ENCODE data around the gene EPB41L4A. TPM values are rescaled to one million over a fixed set of nuclear protein-coding genes. Genes with fewer than 3 reads are reported as not detected.
"Not testable (repeated sequence)": the region's sequence is repeated elsewhere in the genome, so short reads cannot be mapped to it uniquely, and the experiment has no call there.

The EPB41L4A gene
- polyA plus RNA-seq, 3 donors from 2014 or later, result 2.4 to 11.7 (median 6.0) TPM

DNA sequence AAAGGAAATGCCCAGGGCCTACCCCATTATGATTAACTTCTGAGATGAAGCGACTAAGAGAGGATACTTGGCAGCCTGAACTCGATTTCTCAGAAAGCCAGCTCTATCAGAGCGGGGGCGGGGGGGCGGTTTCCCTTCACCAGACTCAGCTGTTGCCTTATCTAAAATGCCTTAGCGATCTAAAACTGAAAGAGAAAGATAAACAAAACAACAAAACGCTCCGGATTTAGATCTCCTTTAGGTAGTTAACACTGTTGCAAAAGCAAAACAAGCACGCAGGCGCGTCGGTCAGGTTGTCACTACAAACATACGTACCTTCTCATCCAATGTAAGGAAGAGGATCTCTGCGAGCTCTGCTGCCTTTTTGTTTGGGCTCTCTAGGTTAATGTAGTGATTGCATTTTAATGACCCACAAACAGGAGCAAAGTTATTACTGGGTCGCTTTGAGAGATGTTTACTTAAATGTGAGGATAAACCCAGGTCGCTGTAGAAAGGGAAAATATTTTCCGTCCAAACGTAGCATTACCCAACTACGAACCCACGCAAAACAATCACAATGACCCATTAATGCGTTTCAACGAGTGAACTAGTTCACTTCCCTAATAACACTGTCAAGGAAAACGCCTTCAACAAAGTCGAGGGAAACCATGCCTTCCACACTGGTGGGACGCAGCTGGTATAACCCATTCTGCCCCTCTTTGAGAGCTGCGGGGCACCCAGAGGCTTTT, 982 bp downstream of the EPB41L4A start:
- peak overlapping the region; percentile 61 to 93 (median 78) for H3K27ac Mint-ChIP-seq
- no peaks in the 10 kb centered on the region for H3K9me3 Mint-ChIP-seq
- H3K36me3 Mint-ChIP-seq, result no peaks in the 10 kb centered on the region
- peaks cover 17 to 24% of the 10 kb centered on the region in 2 donors for H3K4me1 Mint-ChIP-seq
- peak overlapping the region; percentile 80 to 90 (median 86) for H3K4me3 Mint-ChIP-seq
- H3K27me3 Mint-ChIP-seq (ENCODE audit: low read depth in 3 of 3), result peaks cover 10 to 12% (median 12%) of the 10 kb centered on the region in 3 donors
- peak; percentile 48 to 72 (median 59) for DNase-seq

DNA sequence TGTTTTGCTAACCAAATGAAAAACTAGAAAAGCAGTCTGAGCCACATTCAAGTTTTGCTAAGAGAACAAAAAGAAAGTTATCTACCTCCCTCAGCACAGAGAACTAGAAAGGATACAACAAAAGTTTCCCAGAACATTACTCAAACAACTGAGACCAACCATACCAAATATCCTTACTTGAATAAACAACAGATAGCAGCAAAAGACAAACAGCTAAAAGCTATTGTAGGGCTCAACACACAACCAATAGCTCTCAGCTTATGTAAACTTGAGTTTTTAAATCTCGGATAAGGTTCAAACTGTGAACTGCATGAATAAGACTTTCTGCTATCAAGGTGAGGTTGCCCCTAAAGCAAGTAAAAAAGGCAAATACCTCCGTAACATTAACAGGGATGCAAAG, 3.5 kb downstream of the EPB41L4A start:
- no peak for DNase-seq
- Mint-ChIP-seq H3K27ac (no peak overlapping the region), H3K4me1 (peaks cover 17% of the 10 kb centered on the region in 2 donors), H3K36me3 (peaks cover 0 to 6% (median 0%) of the 10 kb centered on the region in 3 donors), H3K9me3 (no peaks in the 10 kb centered on the region), H3K27me3 (ENCODE audit: low read depth in 3 of 3) (peaks cover 4 to 11% (median 10%) of the 10 kb centered on the region in 3 donors), H3K4me3 (no peak overlapping the region)

DNA sequence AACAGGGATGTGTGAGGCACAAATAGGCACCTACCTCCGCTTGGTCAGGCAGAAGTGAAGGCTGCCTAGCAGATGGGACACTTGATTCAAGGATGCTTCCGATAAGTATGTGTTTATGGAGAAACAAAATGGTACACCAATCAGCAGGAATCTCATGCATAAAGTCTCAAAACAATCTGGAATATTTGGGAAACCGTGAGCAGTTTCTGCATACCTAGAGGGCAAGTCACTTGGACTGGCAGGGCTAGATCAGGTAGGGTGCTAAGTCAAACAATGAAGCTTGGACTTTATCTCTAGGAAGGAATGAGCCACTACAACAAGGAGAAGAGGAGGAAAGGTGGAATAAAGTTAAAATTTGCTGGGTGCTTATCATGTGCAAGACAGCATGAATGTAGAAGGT, 5.5 kb downstream of the EPB41L4A start:
- peaks cover 4 to 7% (median 7%) of the 10 kb centered on the region in 3 donors for H3K27me3 Mint-ChIP-seq (ENCODE audit: low read depth in 3 of 3)
- peaks cover 0 to 6% (median 0%) of the 10 kb centered on the region in 3 donors for H3K36me3 Mint-ChIP-seq
- DNase-seq, result no peak
- no peak overlapping the region for H3K4me3 Mint-ChIP-seq
- peaks cover 14 to 22% of the 10 kb centered on the region in 2 donors for H3K4me1 Mint-ChIP-seq
- H3K9me3 Mint-ChIP-seq, result no peaks in the 10 kb centered on the region
- no peak overlapping the region for H3K27ac Mint-ChIP-seq

DNA sequence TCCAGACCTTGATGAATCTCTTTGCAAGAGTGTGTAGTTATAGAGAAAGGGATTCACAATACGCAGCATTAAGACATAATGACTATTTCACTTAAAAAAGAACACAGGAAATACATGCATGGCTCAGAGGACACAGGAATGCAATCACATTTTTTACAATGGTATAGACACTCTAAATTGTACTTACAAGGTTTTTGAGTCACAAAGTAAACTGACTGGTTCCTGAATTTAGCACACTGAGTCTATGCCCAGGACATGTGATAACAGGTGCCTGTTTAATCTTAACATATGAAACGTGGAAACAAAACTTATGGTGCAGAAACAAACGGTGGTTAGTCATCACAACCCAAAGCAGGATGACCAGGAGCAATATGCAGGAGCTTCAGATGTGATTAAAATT, 6.7 kb downstream of the EPB41L4A start:
- Mint-ChIP-seq H3K4me3 (no peak overlapping the region), H3K27me3 (ENCODE audit: low read depth in 3 of 3) (peaks cover 2 to 4% (median 2%) of the 10 kb centered on the region in 3 donors)

DNA sequence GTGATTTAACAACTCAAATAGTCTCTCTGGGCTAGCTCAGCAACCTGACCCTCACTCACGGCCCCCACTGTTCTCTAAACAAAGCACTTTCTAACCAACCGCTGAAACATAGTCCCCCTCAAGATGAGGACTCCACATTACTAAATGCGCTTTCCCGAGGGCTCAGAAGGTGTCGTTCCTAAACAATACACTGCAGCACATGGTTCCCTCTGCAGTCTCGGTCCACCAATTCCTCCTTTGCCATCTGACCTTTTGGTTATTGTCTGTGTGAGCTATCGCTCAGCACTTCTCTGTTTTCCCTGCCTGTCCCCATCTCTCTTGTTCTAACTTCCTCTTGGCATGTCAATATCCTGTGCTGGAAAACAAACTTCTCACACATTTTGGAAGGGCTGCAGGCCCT, 7.2 kb downstream of the EPB41L4A start:
- no peak for DNase-seq
- peaks cover 2 to 4% (median 2%) of the 10 kb centered on the region in 3 donors for H3K27me3 Mint-ChIP-seq (ENCODE audit: low read depth in 3 of 3)
- H3K9me3 Mint-ChIP-seq, result peaks cover 0 to 2% (median 0%) of the 10 kb centered on the region in 6 donors
- no peak overlapping the region for H3K4me3 Mint-ChIP-seq
- peaks cover 0 to 6% (median 0%) of the 10 kb centered on the region in 3 donors for H3K36me3 Mint-ChIP-seq
- H3K4me1 Mint-ChIP-seq, result peaks cover 3 to 16% of the 10 kb centered on the region in 2 donors
- H3K27ac Mint-ChIP-seq, result peak overlapping the region in 2 of 6 donors; percentile 25 to 33

More for the DNA sequence above, 6.7 kb downstream of the EPB41L4A start:
- DNase-seq, result no peak
- Mint-ChIP-seq H3K4me1 (peaks cover 1 to 15% of the 10 kb centered on the region in 2 donors), H3K36me3 (peaks cover 0 to 6% (median 0%) of the 10 kb centered on the region in 3 donors), H3K9me3 (peaks cover 0 to 2% (median 0%) of the 10 kb centered on the region in 6 donors), H3K27ac (no peak overlapping the region)

DNA sequence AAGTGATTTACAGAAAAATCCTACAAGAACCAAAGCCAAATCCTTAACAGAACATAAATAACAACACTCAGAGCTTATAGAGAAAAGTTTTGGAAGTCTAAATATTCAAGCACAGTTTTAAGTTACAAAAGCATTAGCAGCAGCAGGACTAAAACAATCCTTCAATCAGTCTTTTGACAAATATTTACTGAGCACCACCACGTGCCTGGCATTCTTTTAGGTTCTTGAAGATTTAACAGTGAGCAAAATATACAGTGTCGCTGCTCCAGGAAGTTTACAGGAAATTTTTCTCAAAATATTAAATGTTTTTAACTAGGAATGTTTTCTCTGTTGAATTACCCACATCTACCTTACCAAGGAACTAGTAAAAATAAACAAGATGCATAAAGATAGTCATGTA, 11.4 kb downstream of the EPB41L4A start:
- peaks cover 0 to 2% (median 2%) of the 10 kb centered on the region in 3 donors for H3K27me3 Mint-ChIP-seq (ENCODE audit: low read depth in 3 of 3)
- H3K36me3 Mint-ChIP-seq, result peaks cover 0 to 10% (median 0%) of the 10 kb centered on the region in 3 donors

DNA sequence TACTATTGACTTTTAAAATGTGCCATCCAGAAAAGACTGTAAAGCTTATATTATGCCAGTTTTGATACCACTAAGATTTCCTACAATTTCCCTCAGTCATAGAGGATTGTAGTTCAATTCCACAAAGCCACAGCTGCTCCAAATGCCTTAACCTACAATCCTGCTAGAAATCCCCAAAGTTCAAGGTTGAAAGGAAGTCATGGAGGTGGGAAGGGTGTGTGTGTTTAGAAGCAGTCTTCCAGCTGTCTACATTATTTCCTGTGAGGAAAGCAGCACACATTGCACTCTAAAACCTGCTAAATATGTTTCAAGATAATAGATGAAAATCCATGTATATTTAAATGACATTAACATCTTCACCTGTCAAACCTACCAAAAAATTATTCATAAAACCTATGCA, 11.8 kb downstream of the EPB41L4A start:
- peaks cover 0 to 2% (median 2%) of the 10 kb centered on the region in 3 donors for H3K27me3 Mint-ChIP-seq (ENCODE audit: low read depth in 3 of 3)
- H3K4me1 Mint-ChIP-seq, result peaks cover 11 to 25% of the 10 kb centered on the region in 2 donors
- H3K4me3 Mint-ChIP-seq, result no peak overlapping the region
- H3K36me3 Mint-ChIP-seq, result peaks cover 0 to 10% (median 3%) of the 10 kb centered on the region in 3 donors
- H3K27ac Mint-ChIP-seq, result peak overlapping the region in 2 of 6 donors; percentile 20 to 30
- no peak for DNase-seq
- peaks cover 0 to 2% (median 0%) of the 10 kb centered on the region in 6 donors for H3K9me3 Mint-ChIP-seq

More for the DNA sequence above, 11.4 kb downstream of the EPB41L4A start:
- Mint-ChIP-seq H3K4me3 (no peak overlapping the region), H3K27ac (peak overlapping the region in 1 of 6 donors; percentile 20), H3K4me1 (peaks cover 7 to 21% of the 10 kb centered on the region in 2 donors), H3K9me3 (peaks cover 0 to 2% (median 0%) of the 10 kb centered on the region in 6 donors)
- DNase-seq, result no peak

DNA sequence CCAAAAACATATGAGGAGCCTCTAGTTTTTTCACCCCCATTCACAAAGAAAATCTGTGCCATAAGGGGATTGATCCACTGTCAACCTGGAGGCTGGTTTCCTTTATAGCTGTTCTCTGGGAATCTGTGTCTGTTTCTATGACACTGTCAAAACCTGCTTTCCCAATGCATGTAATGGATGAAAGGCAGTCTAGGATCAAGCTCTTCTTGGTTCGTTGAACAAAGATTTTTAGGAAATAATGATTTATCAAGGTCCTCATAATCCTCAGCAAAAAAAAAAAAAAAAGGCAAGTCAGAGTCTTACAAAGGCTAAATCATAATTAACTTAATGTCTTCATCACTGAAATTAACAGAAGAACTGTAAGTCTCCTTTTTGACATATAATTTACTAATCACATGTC, 16.0 kb downstream of the EPB41L4A start:
- Mint-ChIP-seq H3K27ac (no peak overlapping the region), H3K36me3 (peaks cover 0 to 12% (median 3%) of the 10 kb centered on the region in 3 donors), H3K4me1 (peaks cover 18 to 24% of the 10 kb centered on the region in 2 donors), H3K4me3 (no peak overlapping the region), H3K27me3 (ENCODE audit: low read depth in 3 of 3) (peaks cover 0 to 4% (median 3%) of the 10 kb centered on the region in 3 donors), H3K9me3 (peaks cover 0 to 5% (median 0%) of the 10 kb centered on the region in 6 donors)
- no peak for DNase-seq

DNA sequence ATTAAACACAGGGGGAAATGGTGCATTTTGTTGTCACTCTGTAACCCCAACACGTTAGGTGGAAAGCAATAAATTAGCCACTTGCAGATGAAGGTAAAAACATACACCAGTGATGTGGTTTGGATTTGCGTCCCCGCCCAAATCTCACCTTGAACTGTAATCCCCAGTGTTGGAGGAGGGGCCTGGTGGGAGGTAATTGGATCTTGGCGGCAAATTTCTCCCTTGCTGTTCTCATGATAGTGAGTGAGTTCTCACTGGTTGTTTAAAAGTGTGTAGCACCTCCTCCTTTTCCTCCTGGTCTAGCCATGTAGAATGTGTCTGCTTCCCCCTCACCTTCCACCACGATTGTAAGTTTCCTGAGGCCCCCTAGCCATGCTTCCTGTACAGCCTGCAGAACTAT, 17.2 kb downstream of the EPB41L4A start:
- peak overlapping the region in 1 of 6 donors; percentile 7 for H3K27ac Mint-ChIP-seq
- H3K36me3 Mint-ChIP-seq, result peaks cover 0 to 16% (median 3%) of the 10 kb centered on the region in 3 donors
- peaks cover 0 to 4% (median 3%) of the 10 kb centered on the region in 3 donors for H3K27me3 Mint-ChIP-seq (ENCODE audit: low read depth in 3 of 3)
- peaks cover 15 to 16% of the 10 kb centered on the region in 2 donors for H3K4me1 Mint-ChIP-seq
- DNase-seq, result no peak
- H3K9me3 Mint-ChIP-seq, result peaks cover 0 to 3% (median 0%) of the 10 kb centered on the region in 6 donors
- no peak overlapping the region for H3K4me3 Mint-ChIP-seq

DNA sequence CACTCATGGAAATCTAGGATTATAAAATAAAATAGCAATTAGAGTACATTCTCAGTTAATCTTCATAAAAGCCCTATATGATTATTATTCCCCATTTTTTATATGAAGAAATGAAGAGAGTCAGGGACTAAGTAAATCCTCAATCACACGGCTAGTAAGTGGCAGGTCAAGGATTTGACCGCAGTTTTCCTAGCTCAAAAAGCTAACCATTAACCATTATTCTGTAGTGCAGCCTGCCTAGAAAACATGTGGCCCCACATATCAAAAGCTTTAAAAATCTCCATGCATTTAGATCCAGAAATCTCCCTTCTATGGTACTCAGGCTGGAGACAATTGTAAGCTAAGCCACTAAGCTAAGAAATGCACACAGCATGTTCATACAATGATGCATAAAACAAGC, 21.4 kb downstream of the EPB41L4A start:
- DNase-seq, result no peak
- H3K4me1 Mint-ChIP-seq, result peaks cover 11 to 13% of the 10 kb centered on the region in 2 donors
- H3K4me3 Mint-ChIP-seq, result no peak overlapping the region
- H3K27me3 Mint-ChIP-seq (ENCODE audit: low read depth in 3 of 3), result peaks cover 2 to 10% (median 3%) of the 10 kb centered on the region in 3 donors
- peaks cover 0 to 6% (median 0%) of the 10 kb centered on the region in 6 donors for H3K9me3 Mint-ChIP-seq
- H3K36me3 Mint-ChIP-seq, result peaks cover 0 to 16% (median 0%) of the 10 kb centered on the region in 3 donors
- H3K27ac Mint-ChIP-seq, result no peak overlapping the region

DNA sequence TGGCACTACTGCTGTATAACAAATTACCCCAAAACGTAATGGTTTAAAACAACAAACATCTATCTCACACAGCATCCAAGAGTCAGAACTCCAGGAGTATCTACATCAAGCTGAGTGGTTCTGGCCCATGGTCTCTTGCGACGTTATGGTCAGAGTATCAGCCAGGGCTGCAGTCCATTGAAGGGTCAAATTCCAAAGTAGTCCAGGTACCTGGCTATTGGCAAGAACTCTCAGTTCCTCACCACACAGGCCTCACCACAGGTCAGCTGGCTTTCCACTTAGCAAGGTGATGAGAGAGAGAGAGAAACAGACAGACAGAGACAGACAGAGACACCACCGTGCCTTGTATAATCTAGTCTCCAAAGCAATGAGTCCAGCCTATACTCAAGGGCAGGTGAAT, 22.6 kb downstream of the EPB41L4A start:
- Mint-ChIP-seq H3K4me3 (no peak overlapping the region), H3K27me3 (ENCODE audit: low read depth in 3 of 3) (peaks cover 2 to 10% (median 3%) of the 10 kb centered on the region in 3 donors), H3K4me1 (peaks cover 0 to 5% of the 10 kb centered on the region in 2 donors), H3K27ac (no peak overlapping the region), H3K9me3 (peaks cover 0 to 6% (median 0%) of the 10 kb centered on the region in 6 donors), H3K36me3 (peaks cover 0 to 10% (median 0%) of the 10 kb centered on the region in 3 donors)
- no peak for DNase-seq

DNA sequence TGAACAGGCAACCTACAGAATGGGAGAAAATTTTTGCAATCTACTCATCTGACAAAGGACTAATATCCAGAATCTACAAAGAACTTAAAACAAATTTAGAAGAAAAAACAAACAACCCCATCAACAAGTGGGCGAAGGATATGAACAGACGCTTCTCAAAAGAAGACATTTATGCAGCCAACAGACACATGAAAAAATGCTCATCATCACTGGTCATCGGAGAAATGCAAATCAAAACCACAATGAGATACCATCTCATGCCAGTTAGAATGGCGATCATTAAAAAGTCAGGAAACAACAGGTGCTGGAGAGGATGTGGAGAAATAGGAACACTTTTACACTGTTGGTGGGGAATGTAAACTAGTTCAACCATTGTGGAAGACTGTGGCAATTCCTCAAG, 23.8 kb downstream of the EPB41L4A start:
- not testable (repeated sequence) for H3K27ac Mint-ChIP-seq; H3K27me3 Mint-ChIP-seq (ENCODE audit: low read depth in 3 of 3); H3K9me3 Mint-ChIP-seq; H3K4me1 Mint-ChIP-seq; H3K4me3 Mint-ChIP-seq; DNase-seq
- peaks cover 0 to 10% (median 0%) of the 10 kb centered on the region in 3 donors for H3K36me3 Mint-ChIP-seq

DNA sequence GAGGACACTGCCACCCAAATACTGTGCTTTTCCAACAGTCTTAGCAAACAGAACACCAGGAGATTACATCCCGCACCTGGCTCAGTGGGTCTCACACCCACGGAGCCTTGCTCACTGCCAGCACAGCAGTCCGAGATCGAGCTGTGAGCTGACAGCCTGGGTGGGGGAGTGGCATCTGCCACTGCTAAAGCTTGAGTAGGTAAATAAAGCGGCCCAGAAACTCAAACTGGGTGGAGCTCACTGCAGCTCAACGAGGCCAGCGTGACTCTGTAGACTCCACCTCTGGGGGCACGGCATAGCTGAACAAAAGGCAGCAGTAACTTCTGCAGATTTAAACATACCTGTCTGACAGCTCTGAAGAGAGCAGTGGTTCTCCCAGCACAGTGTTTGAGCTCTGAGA, 28.8 kb downstream of the EPB41L4A start:
- H3K27ac Mint-ChIP-seq, result no peak overlapping the region
- H3K4me1 Mint-ChIP-seq, result peaks cover 0 to 6% of the 10 kb centered on the region in 2 donors
- H3K4me3 Mint-ChIP-seq, result no peak overlapping the region
- H3K9me3 Mint-ChIP-seq, result peaks cover 0 to 3% (median 0%) of the 10 kb centered on the region in 6 donors
- H3K27me3 Mint-ChIP-seq (ENCODE audit: low read depth in 3 of 3), result peaks cover 0 to 6% (median 2%) of the 10 kb centered on the region in 3 donors
- no peaks in the 10 kb centered on the region for H3K36me3 Mint-ChIP-seq
- no peak for DNase-seq

DNA sequence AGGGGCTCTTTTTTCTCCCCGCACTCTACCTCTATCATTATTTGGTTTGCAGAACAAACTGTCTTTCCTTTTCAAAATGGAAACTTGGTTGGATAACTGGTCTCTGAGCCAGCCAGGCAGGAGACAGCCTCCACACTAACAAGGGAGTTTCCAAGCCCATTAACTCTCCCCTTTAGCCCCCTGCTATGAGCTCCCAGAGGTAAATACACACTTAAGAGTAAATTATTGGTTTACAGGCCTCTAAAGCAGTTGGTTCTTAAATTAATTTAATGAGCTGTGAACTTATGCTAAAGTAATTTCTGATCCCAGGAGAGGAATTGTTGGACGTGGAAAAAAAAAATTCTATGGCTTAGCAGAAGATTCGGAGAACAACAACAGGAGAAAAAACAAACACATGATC, 30.3 kb downstream of the EPB41L4A start:
- Mint-ChIP-seq H3K27me3 (ENCODE audit: low read depth in 3 of 3) (peaks cover 0 to 6% (median 4%) of the 10 kb centered on the region in 3 donors), H3K4me3 (no peak overlapping the region), H3K4me1 (peaks cover 9 to 17% of the 10 kb centered on the region in 2 donors), H3K9me3 (peaks cover 0 to 1% (median 0%) of the 10 kb centered on the region in 6 donors), H3K36me3 (no peaks in the 10 kb centered on the region), H3K27ac (peak overlapping the region in 1 of 6 donors; percentile 31)
- DNase-seq, result no peak
